ENCODE results near the gene HES1. TPM values are rescaled to one million over a fixed set of nuclear protein-coding genes. Genes with fewer than 3 reads are reported as not detected.

HES1 gene
- polyA plus RNA-seq, 1 donor (not counting 4 experiments of a cell fraction or from before 2014, with no cell fraction given) = 138 TPM

GRCh38 chr3:194160158-194160557 lies 24.2 kb downstream of the HES1 start:
- Histone ChIP-seq H3K4me2 (ENCODE audit: control insufficient read depth, extremely low read depth, insufficient read depth, low read depth, low read length) (no peak overlapping the region), H3K9ac (ENCODE audit: control insufficient read depth, extremely low read depth, insufficient read depth, low read length) (no peak overlapping the region), H3K4me1 (ENCODE audit: control insufficient read depth, extremely low read depth, insufficient read depth, low read length) (peaks cover 23% of the 10 kb centered on the region), H3K4me3 (ENCODE audit: control insufficient read depth in 2 of 3, extremely low read depth in 1 of 3, insufficient read depth in 2 of 3, low read depth in 1 of 3, low read length in 3 of 3) (no peak overlapping the region), H3K9me3 (ENCODE audit: control insufficient read depth, low read depth, low read length) (no peaks in the 10 kb centered on the region), H3K36me3 (ENCODE audit: control insufficient read depth in 2 of 2, extremely low read depth in 1 of 2, insufficient read depth in 2 of 2, low read length in 2 of 2) (no peaks in the 10 kb centered on the region), H3K9me1 (ENCODE audit: control insufficient read depth, extremely low read depth, insufficient read depth, low read length) (no peaks in the 10 kb centered on the region), H2AFZ (ENCODE audit: control insufficient read depth, low read length) (no peak overlapping the region), H3K27ac (ENCODE audit: control insufficient read depth, insufficient read depth, low read length) (no peak overlapping the region), H3K79me2 (ENCODE audit: control insufficient read depth, insufficient read depth, low read length) (no peaks in the 10 kb centered on the region), H3K27me3 (ENCODE audit: control insufficient read depth, extremely low read depth, insufficient read depth, low read length) (no peaks in the 10 kb centered on the region), H4K20me1 (ENCODE audit: control insufficient read depth, extremely low read depth, insufficient read depth, low read length) (no peaks in the 10 kb centered on the region)
- FAIRE-seq (no peak), DNase-seq (ENCODE audit: low read depth, low spot score) (no peak)
- dilution Hi-C loops (cut with MboI; ENCODE audit: extremely low pct_ligation_motif_present, low sequenced_read_pairs) = loop anchor here (25.0 kb wide), 1 partner anchor 152 kb away; no protein-coding TSS in a partner anchor
- TF ChIP-seq CTCF (optimal IDR thresholded peaks at IDR 0.05 in 1 of 3, IDR thresholded peaks at IDR 0.05 in 1 of 3, conservative IDR thresholded peaks at IDR 0.05 in 1 of 3; ENCODE audit: extremely low read depth in 1 of 3, insufficient read depth in 2 of 3, low read length in 3 of 3) (no peak), EZH2 (IDR thresholded peaks at IDR 0.05; ENCODE audit: low read length) (no peak)

GRCh38 chr3:194161131-194162045 lies 25.4 kb downstream of the HES1 start:
- H3K4me3 ChIP-seq (ENCODE audit: control insufficient read depth in 2 of 3, extremely low read depth in 1 of 3, insufficient read depth in 2 of 3, low read depth in 1 of 3, low read length in 3 of 3) = no peak overlapping the region
- H3K27ac ChIP-seq (ENCODE audit: control insufficient read depth, insufficient read depth, low read length) = no peak overlapping the region
- no peak for TF ChIP-seq CTCF (optimal IDR thresholded peaks at IDR 0.05 in 1 of 3, IDR thresholded peaks at IDR 0.05 in 1 of 3, conservative IDR thresholded peaks at IDR 0.05 in 1 of 3; ENCODE audit: extremely low read depth in 1 of 3, insufficient read depth in 2 of 3, low read length in 3 of 3)
- TF ChIP-seq EZH2 (IDR thresholded peaks at IDR 0.05; ENCODE audit: low read length) = no peak
- H3K4me1 ChIP-seq (ENCODE audit: control insufficient read depth, extremely low read depth, insufficient read depth, low read length) = peaks cover 23% of the 10 kb centered on the region
- no peaks in the 10 kb centered on the region for H3K36me3 ChIP-seq (ENCODE audit: control insufficient read depth in 2 of 2, extremely low read depth in 1 of 2, insufficient read depth in 2 of 2, low read length in 2 of 2)
- H3K79me2 ChIP-seq (ENCODE audit: control insufficient read depth, insufficient read depth, low read length) = no peaks in the 10 kb centered on the region
- H3K9me3 ChIP-seq (ENCODE audit: control insufficient read depth, low read depth, low read length) = no peaks in the 10 kb centered on the region
- peak overlapping the region; percentile 70 for H2AFZ ChIP-seq (ENCODE audit: control insufficient read depth, low read length)
- no peaks in the 10 kb centered on the region for H4K20me1 ChIP-seq (ENCODE audit: control insufficient read depth, extremely low read depth, insufficient read depth, low read length)
- FAIRE-seq (peak; percentile 39), DNase-seq (ENCODE audit: low read depth, low spot score) (no peak)
- dilution Hi-C loops (cut with MboI; ENCODE audit: extremely low pct_ligation_motif_present, low sequenced_read_pairs) = loop anchor here (25.0 kb wide), 1 partner anchor 151 kb away; no protein-coding TSS in a partner anchor
- H3K9ac ChIP-seq (ENCODE audit: control insufficient read depth, extremely low read depth, insufficient read depth, low read length) = peak overlapping the region; percentile 33
- H3K9me1 ChIP-seq (ENCODE audit: control insufficient read depth, extremely low read depth, insufficient read depth, low read length) = no peaks in the 10 kb centered on the region
- peaks cover under 1% of the 10 kb centered on the region for H3K27me3 ChIP-seq (ENCODE audit: control insufficient read depth, extremely low read depth, insufficient read depth, low read length)
- peak overlapping the region; percentile 60 for H3K4me2 ChIP-seq (ENCODE audit: control insufficient read depth, extremely low read depth, insufficient read depth, low read depth, low read length)

Data from keratinocyte (primary cell).